IMR-90 (cell line): ENCODE results near the gene HTR1D. TPM values are rescaled to one million over a fixed set of nuclear protein-coding genes. Genes with fewer than 3 reads are reported as not detected.

Experiments
- ATAC-seq: fragments of 200-7000 bp; cut with Tn5 transposase; 2 replicates; pipeline ENCODE4 v1.9.1; 2020; ENCODE audit warnings: low read depth, mild to moderate bottlenecking, moderate library complexity
- BruUV-seq: library from RNA; stranded (reverse); fragments of 400-500 nt; replicated peaks from 2 replicates; lab custom pipeline; 2021; lab: Mats Ljungman, UMichigan
- CTCF ChIA-PET: fragments of 300-600 bp; formaldehyde crosslinking; extraction: SDS; loops from one replicate; lab custom pipeline; 2021; ENCODE audit warnings: antibody characterized with exemption; lab: Yijun Ruan, JAX
- POLR2A ChIA-PET: fragments of 300-600 bp; sonication (Branson Sonifier 250); formaldehyde crosslinking; loops from one replicate; lab custom pipeline; 2022; ENCODE audit warnings: antibody characterized with exemption; ENCODE audit not compliant: unreplicated experiment; lab: Charles Lee
- DNase-seq: peaks from one replicate; pipeline ENCODE4 v3.0.0; 2013
- H2AFZ ChIP-seq: replicated peaks from 2 replicates; pipeline ENCODE3; 2013; ENCODE audit warnings: low read length, mild to moderate bottlenecking; ENCODE audit not compliant: poor library complexity
- H2AK5ac ChIP-seq: 2 replicates; pipeline ENCODE4 v1.6.1; 2013; ENCODE audit warnings: low read depth, low read length, inconsistent platforms
- H2AK9ac ChIP-seq: replicated peaks from 2 replicates; pipeline ENCODE3; 2013; ENCODE audit warnings: mild to moderate bottlenecking, low read depth, low read length, moderate library complexity; ENCODE audit not compliant: poor library complexity
- H2BK120ac ChIP-seq: 2 replicates; pipeline ENCODE4 v1.6.1; 2013; ENCODE audit warnings: low read depth, low read length, inconsistent platforms
- H2BK15ac ChIP-seq: 3 replicates; pipeline ENCODE4 v1.6.1; 2013; ENCODE audit warnings: low read depth, low read length, inconsistent platforms
- H2BK20ac ChIP-seq: 2 replicates; pipeline ENCODE4 v1.6.1; 2013; ENCODE audit warnings: low read depth, mild to moderate bottlenecking, inconsistent platforms, low read length, moderate library complexity
- H2BK5ac ChIP-seq: 2 replicates; pipeline ENCODE4 v1.6.1; 2013; ENCODE audit warnings: mild to moderate bottlenecking, low read depth, low read length, inconsistent platforms; ENCODE audit not compliant: poor library complexity, severe bottlenecking
- H3K14ac ChIP-seq: replicated peaks from 2 replicates; pipeline ENCODE4 v1.6.1; 2013; ENCODE audit warnings: low read depth, low read length, inconsistent platforms
- H3K18ac ChIP-seq: 2 replicates; pipeline ENCODE4 v1.6.1; 2013; ENCODE audit warnings: low read depth, low read length, control low read depth
- H3K23ac ChIP-seq: 2 replicates; pipeline ENCODE4 v1.6.1; 2013; ENCODE audit warnings: low read depth, low read length, inconsistent platforms
- H3K27ac ChIP-seq: 2 replicates; pipeline ENCODE4 v1.5.1; 2013; ENCODE audit warnings: mild to moderate bottlenecking, control low read depth, low read length; ENCODE audit not compliant: insufficient read depth
- H3K27me3 ChIP-seq: 2 replicates; pipeline ENCODE4 v1.6.1; 2013; ENCODE audit warnings: low read length; ENCODE audit not compliant: control insufficient read depth, insufficient read depth
- H3K36me3 ChIP-seq: 2 replicates; pipeline ENCODE4 v1.6.1; 2013; ENCODE audit warnings: low read length, mixed read lengths; ENCODE audit not compliant: control insufficient read depth, insufficient read depth
- H3K4ac ChIP-seq: 2 replicates; pipeline ENCODE4 v1.6.1; 2013; ENCODE audit warnings: low read depth, low read length, inconsistent platforms
- H3K4me1 ChIP-seq: 2 replicates; pipeline ENCODE4 v1.6.1; 2013; ENCODE audit warnings: low read length, mixed read lengths; ENCODE audit not compliant: control insufficient read depth, insufficient read depth
- H3K4me2 ChIP-seq: 2 replicates; pipeline ENCODE4 v1.6.1; 2013; ENCODE audit warnings: low read depth, mild to moderate bottlenecking, control low read depth, low read length, moderate library complexity
- H3K4me3 ChIP-seq: 2 replicates; pipeline ENCODE4 v1.5.1; 2013; ENCODE audit warnings: low read depth, mild to moderate bottlenecking, control low read depth, low read length, moderate library complexity; ENCODE audit not compliant: insufficient read depth
- H3K56ac ChIP-seq: 2 replicates; pipeline ENCODE4 v1.6.1; 2013; ENCODE audit warnings: low read length, inconsistent platforms; ENCODE audit not compliant: insufficient read depth; ENCODE audit errors: extremely low read depth
- H3K79me1 ChIP-seq, 2 experiments: 2 replicates each; pipeline ENCODE4 v1.6.1; 2013; ENCODE audit warnings: low read length in 2 of 2, inconsistent platforms in 1 of 2, low read depth in 1 of 2
- H3K9ac ChIP-seq: 2 replicates; pipeline ENCODE4 v1.6.1; 2013; ENCODE audit warnings: low read depth, low read length, control low read depth
- H3K9me1 ChIP-seq: 2 replicates; pipeline ENCODE4 v1.6.1; 2013; ENCODE audit warnings: low read length, inconsistent platforms; ENCODE audit not compliant: insufficient read depth
- H3K9me3 ChIP-seq: 2 replicates; pipeline ENCODE4 v1.6.1; 2013; ENCODE audit warnings: low read length; ENCODE audit not compliant: control insufficient read depth, insufficient read depth
- H4K20me1 ChIP-seq: 2 replicates; pipeline ENCODE4 v1.6.1; 2013; ENCODE audit warnings: low read length, inconsistent platforms; ENCODE audit not compliant: insufficient read depth
- H4K5ac ChIP-seq: 2 replicates; pipeline ENCODE4 v1.6.1; 2013; ENCODE audit warnings: mild to moderate bottlenecking, low read depth, low read length, control low read depth
- H4K8ac ChIP-seq, 2 experiments: 2 replicates each; pipeline ENCODE4 v1.6.1; 2013; ENCODE audit warnings: low read depth in 2 of 2, low read length in 2 of 2, control low read depth in 1 of 2, inconsistent platforms in 1 of 2
- H4K91ac ChIP-seq: 2 replicates; pipeline ENCODE4 v1.6.1; 2013; ENCODE audit warnings: low read depth, low read length, inconsistent platforms; ENCODE audit not compliant: insufficient read depth
- BHLHE40 ChIP-seq: fragments of 150-350 bp; IDR thresholded peaks from 2 replicates; pipeline ENCODE4 v1.6.1; 2016; ENCODE audit warnings: mild to moderate bottlenecking, low read depth, low read length
- CHD1 ChIP-seq: IDR thresholded peaks from 2 replicates; pipeline ENCODE4 v1.6.1; 2012; ENCODE audit warnings: low read depth, low read length, improper control_type of control experiment
- FOS ChIP-seq: fragments of 150-350 bp; IDR thresholded peaks from 2 replicates; pipeline ENCODE4 v1.6.1; 2016; ENCODE audit warnings: low read depth, low read length
- MAZ ChIP-seq: IDR thresholded peaks from 2 replicates; pipeline ENCODE4 v1.6.1; 2012; ENCODE audit warnings: low read depth, mild to moderate bottlenecking, low read length, improper control_type of control experiment, moderate library complexity, borderline replicate concordance
- MXI1 ChIP-seq: IDR thresholded peaks from 2 replicates; pipeline ENCODE4 v1.6.1; 2012; ENCODE audit warnings: low read depth, mild to moderate bottlenecking, low read length, moderate library complexity, borderline replicate concordance
- NFE2L2 ChIP-seq: fragments of 150-350 bp; IDR thresholded peaks from 2 replicates; pipeline ENCODE4 v1.6.1; 2016; ENCODE audit warnings: low read depth, mild to moderate bottlenecking, low read length
- POLR2A ChIP-seq: IDR thresholded peaks from 2 replicates; pipeline ENCODE4 v1.6.1; 2012; ENCODE audit warnings: mild to moderate bottlenecking, low read depth, low read length
- RAD21 ChIP-seq: IDR thresholded peaks from 2 replicates; pipeline ENCODE4 v1.6.1; 2012; ENCODE audit warnings: low read length, improper control_type of control experiment
- RCOR1 ChIP-seq: IDR thresholded peaks from 2 replicates; pipeline ENCODE4 v1.6.1; 2012; ENCODE audit warnings: mild to moderate bottlenecking, low read length, improper control_type of control experiment; ENCODE audit not compliant: insufficient replicate concordance
- RFX5 ChIP-seq: IDR thresholded peaks from 2 replicates; pipeline ENCODE4 v1.8.0; 2012; ENCODE audit warnings: low read depth, mild to moderate bottlenecking, low read length, moderate library complexity
- SMC3 ChIP-seq: fragments of 150-350 bp; IDR thresholded peaks from 2 replicates; pipeline ENCODE4 v1.6.1; 2016; ENCODE audit warnings: low read depth, mild to moderate bottlenecking, antibody characterized with exemption, low read length, moderate library complexity
- WGBS, 2 experiments: methylation state at CpG; one replicate each; pipeline versions ENCODE4 v1.1.5 to v1.1.7; 2013; ENCODE audit warnings: missing lambda C conversion rate in 2 of 2; ENCODE audit not compliant: insufficient read length in 1 of 2; ENCODE audit errors: extremely low coverage in 2 of 2; 5-methylcytosine and 5-hydroxymethylcytosine counted together
- dilution Hi-C: fragments of 300-500 bp; cut with HindIII; formaldehyde crosslinking; loops from one replicate; pipeline ENCODE4 v1.14.3; 2018; ENCODE audit warnings: low sequenced_read_pairs; ENCODE audit not compliant: unreplicated experiment
- in situ Hi-C: fragments of 300-500 bp; cut with MboI; formaldehyde crosslinking; loops from 3 replicates; pipeline ENCODE4 v1.14.3; 2019; ENCODE audit warnings: low sequenced_read_pairs, inconsistent platforms, mixed read lengths
- intact Hi-C: fragments of 100-400 bp; cut with micrococcal nuclease; formaldehyde crosslinking; loops from 2 replicates; pipeline ENCODE4 v1.10.0; 2022
- polyA plus RNA-seq, 3 experiments: library from polyadenylated mRNA; depleted of rRNA; stranded (reverse); fragments of >200 nt; gene quantifications; 2 replicates each; pipeline ENCODE4 v1.2.3, GENCODE V29; 2012; ENCODE audit warnings: low replicate concordance in 1 of 3
- total RNA-seq: library from RNA; depleted of rRNA; stranded (reverse); fragments of >200 nt; gene quantifications from 2 replicates; pipeline ENCODE4 v1.2.3, GENCODE V29; 2012
- TF ChIP-seq, protein P1 (sequence below): conservative IDR thresholded peaks from 2 replicates; pipeline ENCODE4 v1.5.1; 2012; ENCODE audit warnings: mild to moderate bottlenecking, low read depth, low read length, improper control_type of control experiment

The HTR1D gene
- total and polyA plus RNA-seq, 2 of the 4 experiments (the other 2 are of a cell fraction): 0.03 to 0.18 TPM

DNA sequence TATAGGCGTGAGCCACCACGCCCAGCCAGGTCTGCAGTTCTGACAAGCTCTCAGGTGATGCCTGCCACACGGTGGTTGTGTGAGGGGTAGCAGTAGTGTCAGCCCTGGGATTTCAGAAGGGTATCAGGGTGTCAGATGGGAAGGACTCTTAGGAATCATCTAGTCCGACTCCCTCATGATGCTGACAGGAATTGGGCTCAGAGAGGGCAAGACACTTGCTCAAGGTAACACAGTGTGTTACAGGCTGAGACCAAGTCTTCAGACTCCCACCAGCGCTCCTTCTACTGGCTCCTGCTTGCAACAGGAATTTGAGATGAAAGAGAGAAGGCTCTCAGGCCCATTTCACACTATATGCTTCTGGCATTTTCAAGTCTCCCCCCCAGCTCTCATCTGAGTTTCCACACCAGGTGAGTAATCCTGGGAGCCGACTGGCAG lies 6.9 kb downstream of the HTR1D start:
- DNase-seq (no peak), ATAC-seq (no peak)
- no peak overlapping the region for H3K18ac ChIP-seq
- no peaks in the 10 kb centered on the region for H3K79me1 ChIP-seq
- H4K8ac ChIP-seq: no peak overlapping the region
- no peak overlapping the region for H2AK9ac ChIP-seq
- H3K56ac ChIP-seq: no peak overlapping the region
- POLR2A ChIA-PET: no interaction called here
- TF ChIP-seq, protein P1, sequence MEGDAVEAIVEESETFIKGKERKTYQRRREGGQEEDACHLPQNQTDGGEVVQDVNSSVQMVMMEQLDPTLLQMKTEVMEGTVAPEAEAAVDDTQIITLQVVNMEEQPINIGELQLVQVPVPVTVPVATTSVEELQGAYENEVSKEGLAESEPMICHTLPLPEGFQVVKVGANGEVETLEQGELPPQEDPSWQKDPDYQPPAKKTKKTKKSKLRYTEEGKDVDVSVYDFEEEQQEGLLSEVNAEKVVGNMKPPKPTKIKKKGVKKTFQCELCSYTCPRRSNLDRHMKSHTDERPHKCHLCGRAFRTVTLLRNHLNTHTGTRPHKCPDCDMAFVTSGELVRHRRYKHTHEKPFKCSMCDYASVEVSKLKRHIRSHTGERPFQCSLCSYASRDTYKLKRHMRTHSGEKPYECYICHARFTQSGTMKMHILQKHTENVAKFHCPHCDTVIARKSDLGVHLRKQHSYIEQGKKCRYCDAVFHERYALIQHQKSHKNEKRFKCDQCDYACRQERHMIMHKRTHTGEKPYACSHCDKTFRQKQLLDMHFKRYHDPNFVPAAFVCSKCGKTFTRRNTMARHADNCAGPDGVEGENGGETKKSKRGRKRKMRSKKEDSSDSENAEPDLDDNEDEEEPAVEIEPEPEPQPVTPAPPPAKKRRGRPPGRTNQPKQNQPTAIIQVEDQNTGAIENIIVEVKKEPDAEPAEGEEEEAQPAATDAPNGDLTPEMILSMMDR: no peak
- no peak for TF ChIP-seq MAZ
- no peak for TF ChIP-seq BHLHE40
- no peak for TF ChIP-seq NFE2L2
- TF ChIP-seq RAD21: no peak
- no peak for TF ChIP-seq RFX5
- no peak for TF ChIP-seq CHD1
- no peak for TF ChIP-seq POLR2A
- TF ChIP-seq FOS: no peak
- no peak for TF ChIP-seq RCOR1
- TF ChIP-seq SMC3: no peak
- TF ChIP-seq MXI1: no peak
- in situ Hi-C loops (no loop called here), dilution Hi-C loops (no loop called here), intact Hi-C loops (no loop called here)
- no peak overlapping the region for H3K14ac ChIP-seq
- BruUV-seq: no TSS peak
- no peak overlapping the region for H3K27ac ChIP-seq
- H2BK5ac ChIP-seq: no peak overlapping the region
- H3K9ac ChIP-seq: no peak overlapping the region
- no peak overlapping the region for H4K5ac ChIP-seq
- 20% methylated on average over 1 of the region's 6 CpGs; no CpG with 5 or more reads in 1 of the 2 experiments for WGBS, 2 experiments
- no peaks in the 10 kb centered on the region for H3K36me3 ChIP-seq
- no peak overlapping the region for H3K23ac ChIP-seq
- H3K9me1 ChIP-seq: peaks cover 4% of the 10 kb centered on the region; the same call in 1 of the 2 replicates
- no peak overlapping the region for H2AFZ ChIP-seq
- CTCF ChIA-PET: interaction anchor here (1.0 kb wide), 1 partner anchor 111 kb away, joined by 3 read pairs; no protein-coding TSS in a partner anchor
- H3K4ac ChIP-seq: no peak overlapping the region
- no peaks in the 10 kb centered on the region for H3K4me1 ChIP-seq
- no peak overlapping the region for H3K4me3 ChIP-seq
- H4K20me1 ChIP-seq: no peaks in the 10 kb centered on the region
- H2BK120ac ChIP-seq: no peak overlapping the region
- peaks cover 39% of the 10 kb centered on the region for H3K27me3 ChIP-seq
- H3K9me3 ChIP-seq: no peaks in the 10 kb centered on the region
- no peak overlapping the region for H4K91ac ChIP-seq
- H2AK5ac ChIP-seq: no peak overlapping the region
- no peak overlapping the region for H2BK20ac ChIP-seq
- no peak overlapping the region for H2BK15ac ChIP-seq
- H3K4me2 ChIP-seq: no peak overlapping the region
